CD14-positive monocyte (primary cell): ENCODE data around the gene SASH3. TPM values are rescaled to one million over a fixed set of nuclear protein-coding genes. Genes with fewer than 3 reads are reported as not detected.

Source experiments
- DNase-seq, 3 donors: peaks; one replicate each; pipeline ENCODE4 v3.0.0-alpha.2; 2011 to 2022
- H2AFZ ChIP-seq: 2 replicates; pipeline ENCODE4 v1.6.0; 2012; ENCODE audit warnings: mild to moderate bottlenecking, low read depth, low read length, inconsistent platforms; ENCODE audit not compliant: insufficient read depth, poor library complexity, severe bottlenecking
- H3K27ac ChIP-seq, 2 donors: 1 replicate in 1 of 2; 2 replicates in 1 of 2; pipeline ENCODE4 v1.5.1; 2012 to 2013; ENCODE audit warnings: low read length in 2 of 2, control low read depth in 1 of 2, inconsistent platforms in 1 of 2, low read depth in 1 of 2, mild to moderate bottlenecking in 1 of 2
- H3K27me3 ChIP-seq, 2 donors: one replicate each; pipeline versions ENCODE4 v1.6.0 to v1.6.1; 2011 to 2013; ENCODE audit warnings: low read length in 2 of 2; ENCODE audit not compliant: control insufficient read depth in 2 of 2, insufficient read depth in 2 of 2
- H3K36me3 ChIP-seq, 2 donors: replicated peaks in 1 of 2; 1 replicate in 1 of 2; 2 replicates in 1 of 2; pipeline versions ENCODE4 v1.5.1 to v1.6.1; 2012 to 2013; ENCODE audit warnings: low read length in 2 of 2, control low read depth in 1 of 2, inconsistent platforms in 1 of 2, mild to moderate bottlenecking in 1 of 2; ENCODE audit not compliant: insufficient read depth in 2 of 2, control insufficient read depth in 1 of 2
- H3K4me1 ChIP-seq, 2 donors: 1 replicate in 1 of 2; 2 replicates in 1 of 2; pipeline versions ENCODE4 v1.5.1 to v1.6.1; 2012 to 2013; ENCODE audit warnings: low read length in 2 of 2, control low read depth in 1 of 2, inconsistent platforms in 1 of 2, mild to moderate bottlenecking in 1 of 2, moderate library complexity in 1 of 2; ENCODE audit not compliant: insufficient read depth in 2 of 2, control insufficient read depth in 1 of 2
- H3K4me2 ChIP-seq: replicated peaks from 2 replicates; pipeline ENCODE3; 2012; ENCODE audit warnings: low read length, moderate library complexity, mild to moderate bottlenecking; ENCODE audit not compliant: poor library complexity, severe bottlenecking; ENCODE audit errors: extremely low read depth
- H3K4me3 ChIP-seq, 3 experiments: fragments of 200-600 bp in 1 of 3; sonication (generic) in 1 of 3; replicated peaks in 1 of 3; 1 replicate in 2 of 3; 2 replicates in 1 of 3; pipeline ENCODE4 v1.5.1; 2011 to 2013; ENCODE audit warnings: low read length in 3 of 3, mild to moderate bottlenecking in 3 of 3, control low read depth in 2 of 3, low read depth in 2 of 3, inconsistent platforms in 1 of 3, moderate library complexity in 1 of 3
- H3K79me2 ChIP-seq: 2 replicates; pipeline ENCODE4 v1.6.0; 2012; ENCODE audit warnings: mild to moderate bottlenecking, control low read depth, inconsistent platforms, low read length, moderate library complexity; ENCODE audit not compliant: insufficient read depth
- H3K9ac ChIP-seq: 2 replicates; pipeline ENCODE4 v1.6.0; 2017; ENCODE audit warnings: low read length, mild to moderate bottlenecking; ENCODE audit not compliant: insufficient read depth, poor library complexity, severe bottlenecking
- H3K9me3 ChIP-seq, 2 donors: replicated peaks in 1 of 2; 1 replicate in 1 of 2; 2 replicates in 1 of 2; pipeline versions ENCODE4 v1.5.1 to v1.6.1; 2012 to 2013; ENCODE audit warnings: low read length in 2 of 2, control low read depth in 1 of 2; ENCODE audit not compliant: control insufficient read depth in 1 of 2, insufficient read depth in 1 of 2
- H4K20me1 ChIP-seq: 2 replicates; pipeline ENCODE4 v1.6.0; 2012; ENCODE audit warnings: mild to moderate bottlenecking, low read length, control low read depth, moderate library complexity; ENCODE audit not compliant: insufficient read depth
- H3K27ac Mint-ChIP-seq, 7 donors: one replicate each; pipeline ENCODE4 v1.8.0; 2020; ENCODE audit warnings: mild to moderate bottlenecking in 7 of 7, mixed read lengths in 7 of 7, moderate library complexity in 6 of 7, inconsistent platforms in 2 of 7
- H3K27me3 Mint-ChIP-seq, 3 donors: one replicate each; pipeline ENCODE4 v1.8.0; 2021 to 2022; ENCODE audit warnings: low read depth in 3 of 3, mild to moderate bottlenecking in 3 of 3, mixed read lengths in 3 of 3, moderate library complexity in 3 of 3, inconsistent platforms in 1 of 3
- H3K36me3 Mint-ChIP-seq, 2 donors: one replicate each; pipeline ENCODE4 v1.8.0; 2020; ENCODE audit warnings: mixed read lengths in 2 of 2, inconsistent platforms in 1 of 2, mild to moderate bottlenecking in 1 of 2
- H3K4me1 Mint-ChIP-seq: one replicate; pipeline ENCODE4 v1.8.0; 2020; ENCODE audit warnings: mild to moderate bottlenecking, mixed read lengths
- H3K4me3 Mint-ChIP-seq, 2 donors: one replicate each; pipeline ENCODE4 v1.8.0; 2020; ENCODE audit warnings: mild to moderate bottlenecking in 2 of 2, mixed read lengths in 2 of 2, moderate library complexity in 1 of 2
- H3K9me3 Mint-ChIP-seq, 7 donors: one replicate each; pipeline ENCODE4 v1.8.0; 2020 to 2022; ENCODE audit warnings: mixed read lengths in 7 of 7, mild to moderate bottlenecking in 6 of 7, moderate library complexity in 6 of 7, inconsistent platforms in 2 of 7
- CTCF ChIP-seq: fragments of 200-600 bp; IDR thresholded peaks from one replicate; pipeline ENCODE4 v1.8.0; 2022; ENCODE audit warnings: antibody characterized with exemption, mild to moderate bottlenecking
- WGBS: methylation state at CpG from one replicate; pipeline ENCODE4 v1.1.5; 2013; ENCODE audit warnings: missing lambda C conversion rate; ENCODE audit not compliant: insufficient coverage; 5-methylcytosine and 5-hydroxymethylcytosine counted together
- intact Hi-C, 2 donors: fragments of 100-400 bp; cut with micrococcal nuclease; formaldehyde crosslinking; loops; one replicate each; pipeline versions ENCODE4 v1.15.0 to v1.15.1; 2023
- polyA plus RNA-seq, 3 donors: library from polyadenylated mRNA; depleted of rRNA in 1 of 3; unstranded in 2 of 3; stranded (reverse) in 1 of 3; fragments of 300-500 nt in 2 of 3; fragments of >200 nt in 1 of 3; fragmentation: Illumina TruSeq in 2 of 3; gene quantifications; 1 replicate in 2 of 3; 2 replicates in 1 of 3; pipeline ENCODE4 v1.2.3, GENCODE V29; 2012 to 2021

Gene SASH3
- polyA plus RNA-seq, 3 donors, result 127 to 272 (median 179) TPM

DNA sequence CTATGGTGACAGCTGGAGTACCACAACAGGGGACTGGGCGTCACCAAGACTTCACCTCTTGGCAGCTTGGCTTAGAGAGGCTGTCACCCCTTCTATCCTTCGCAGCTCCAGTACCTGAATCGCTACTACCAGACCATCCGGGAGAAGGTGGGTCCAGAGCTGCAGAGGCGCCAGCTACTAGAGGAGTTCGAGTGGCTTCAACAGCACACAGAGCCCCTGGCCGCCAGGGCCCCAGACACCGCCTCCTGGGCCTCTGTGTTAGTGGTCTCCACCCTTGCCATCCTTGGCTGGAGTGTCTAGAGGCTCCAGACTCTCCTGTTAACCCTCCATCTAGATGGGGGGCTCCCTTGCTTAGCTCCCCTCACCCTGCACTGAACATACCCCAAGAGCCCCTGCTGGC, 11.6 kb upstream of the SASH3 start:
- H3K27ac ChIP-seq, result no peak overlapping the region
- H3K36me3 Mint-ChIP-seq, result no peaks in the 10 kb centered on the region
- no peak for TF ChIP-seq CTCF
- peaks cover 0 to 12% (median 0%) of the 10 kb centered on the region in 3 donors for H3K27me3 Mint-ChIP-seq
- H3K27ac Mint-ChIP-seq, result no peak overlapping the region
- H3K4me3 ChIP-seq, result no peak overlapping the region
- H3K4me1 ChIP-seq, result peaks cover 36 to 40% of the 10 kb centered on the region in 2 donors
- H4K20me1 ChIP-seq, result no peaks in the 10 kb centered on the region
- no peaks in the 10 kb centered on the region for H3K36me3 ChIP-seq
- H3K9me3 Mint-ChIP-seq, result peaks cover 0 to 4% (median 0%) of the 10 kb centered on the region in 7 donors
- H3K4me1 Mint-ChIP-seq, result peaks cover 40% of the 10 kb centered on the region
- H3K4me3 Mint-ChIP-seq, result no peak overlapping the region
- no peak for DNase-seq
- H3K27me3 ChIP-seq, result no peaks in the 10 kb centered on the region
- 94% methylated on average over 6 of the region's 8 CpGs for WGBS
- intact Hi-C loops, result no loop called here
- no peak overlapping the region for H3K4me2 ChIP-seq
- no peaks in the 10 kb centered on the region for H3K79me2 ChIP-seq
- no peak overlapping the region for H2AFZ ChIP-seq
- H3K9ac ChIP-seq, result no peak overlapping the region
- H3K9me3 ChIP-seq, result no peaks in the 10 kb centered on the region

DNA sequence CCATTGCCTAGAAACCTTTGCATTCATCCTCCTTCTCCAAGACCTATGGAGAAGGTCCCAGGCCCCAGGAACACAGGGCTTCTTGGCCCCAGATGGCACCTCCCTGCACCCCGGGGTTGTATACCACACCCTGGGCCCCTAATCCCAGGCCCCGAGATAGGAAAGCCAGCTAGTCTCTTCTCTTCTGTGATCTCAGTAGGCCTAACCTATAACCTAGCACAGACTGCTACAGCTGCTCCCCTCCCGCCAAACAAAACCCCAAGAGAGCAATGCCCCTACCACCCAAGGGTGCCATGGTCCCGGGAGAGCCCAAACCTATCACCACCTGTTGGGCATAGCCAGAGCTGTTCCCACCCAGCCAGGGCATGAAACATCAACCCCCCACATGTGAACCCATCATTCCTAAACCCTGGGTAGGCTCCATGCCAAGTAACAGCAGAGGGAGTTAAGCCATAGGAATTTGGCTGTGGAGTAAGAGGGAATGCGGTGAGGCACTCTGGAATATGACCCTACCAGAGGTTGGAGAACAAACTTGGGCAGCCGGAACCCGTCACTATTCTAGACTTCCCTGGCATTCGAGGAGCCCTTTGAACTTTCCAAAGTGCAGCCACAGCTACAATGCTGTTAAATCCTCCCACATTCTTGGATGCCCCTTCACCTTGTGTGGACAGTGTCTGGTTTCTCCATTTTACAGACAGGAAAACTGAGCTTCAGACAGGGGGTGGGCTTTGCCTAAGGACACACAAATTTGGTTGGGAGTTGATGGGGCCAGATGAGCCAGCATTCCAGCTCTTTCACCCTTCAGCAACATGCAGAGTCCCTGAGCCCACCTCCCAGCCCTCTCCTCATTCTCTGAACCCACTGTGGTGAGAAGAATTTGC, 10.9 kb upstream of the SASH3 start:
- 100% methylated on average over 2 of the region's 8 CpGs for WGBS
- no peak overlapping the region for H3K9ac ChIP-seq
- Mint-ChIP-seq H3K27me3 (peaks cover 0 to 9% (median 0%) of the 10 kb centered on the region in 3 donors), H3K36me3 (no peaks in the 10 kb centered on the region), H3K4me1 (peaks cover 47% of the 10 kb centered on the region), H3K4me3 (no peak overlapping the region), H3K9me3 (peaks cover 0 to 5% (median 0%) of the 10 kb centered on the region in 7 donors), H3K27ac (peak overlapping the region in 1 of 7 donors; percentile 21)
- H4K20me1 ChIP-seq, result no peaks in the 10 kb centered on the region
- no peak for DNase-seq
- no peak overlapping the region for H2AFZ ChIP-seq
- H3K4me2 ChIP-seq, result no peak overlapping the region
- no peaks in the 10 kb centered on the region for H3K27me3 ChIP-seq
- intact Hi-C loops, result no loop called here
- H3K9me3 ChIP-seq, result no peaks in the 10 kb centered on the region
- H3K36me3 ChIP-seq, result no peaks in the 10 kb centered on the region
- no peak for TF ChIP-seq CTCF
- H3K79me2 ChIP-seq, result no peaks in the 10 kb centered on the region
- H3K4me3 ChIP-seq, result no peak overlapping the region
- no peak overlapping the region for H3K27ac ChIP-seq
- peaks cover 42 to 47% of the 10 kb centered on the region in 2 donors for H3K4me1 ChIP-seq
